Measurements from ENCODE around the gene FLYWCH1. TPM values are rescaled to one million over a fixed set of nuclear protein-coding genes. Genes with fewer than 3 reads are reported as not detected.

Gene FLYWCH1
- total and polyA plus RNA-seq, 2 donors (not counting 1 experiment from before 2014, with no cell fraction given): 12.0 to 58.5 TPM

DNA sequence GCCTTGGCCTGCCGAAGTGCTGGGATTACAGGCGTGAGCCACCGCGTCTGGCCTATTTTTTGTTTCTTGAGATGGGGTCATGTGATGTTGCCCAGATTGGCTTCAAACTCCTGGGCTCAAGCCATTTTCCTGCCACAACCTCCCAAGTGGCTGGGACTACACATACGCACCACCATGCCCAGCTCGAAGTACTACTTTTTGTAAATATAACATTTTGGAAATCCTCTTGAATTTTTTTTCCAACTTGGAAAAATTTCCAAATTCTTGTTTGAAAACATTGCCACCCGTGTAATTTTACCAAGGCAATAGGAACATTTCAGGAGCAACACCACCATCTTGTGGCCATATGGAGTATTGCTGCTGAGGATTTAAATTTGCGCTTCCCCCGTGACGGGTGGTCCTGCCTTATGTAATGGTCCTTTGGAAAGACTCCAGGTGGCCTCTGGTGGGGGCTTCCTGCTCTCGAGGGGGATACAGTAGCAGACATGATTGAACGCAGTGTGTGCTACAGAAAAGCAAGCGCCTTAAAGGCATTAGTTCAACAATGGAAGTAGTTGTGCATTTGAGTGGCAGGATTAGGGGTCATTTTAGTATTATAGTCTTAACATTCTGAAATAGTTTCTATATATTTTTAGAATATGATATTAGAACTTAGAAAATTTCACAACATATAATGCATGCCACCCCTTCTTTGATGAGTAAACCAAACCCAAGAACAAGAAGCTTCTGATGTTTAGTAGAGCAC is 8.0 kb downstream of the FLYWCH1 start:
- Histone ChIP-seq H3K9me3 (ENCODE audit: control insufficient read depth, insufficient read depth, low read depth, low read length) (no peaks in the 10 kb centered on the region), H3K36me3 (ENCODE audit: control insufficient read depth, insufficient read depth, low read length) (peaks cover 3% of the 10 kb centered on the region), H3K9ac (ENCODE audit: insufficient read depth, low read length) (no peak overlapping the region), H3K4me3 (replicated peaks in 1 of 4; ENCODE audit: control extremely low read depth in 1 of 4, insufficient read depth in 1 of 4, low read depth in 3 of 4, low read length in 4 of 4) (no peak overlapping the region), H3K27me3 (ENCODE audit: control insufficient read depth, insufficient read depth, low read length) (no peaks in the 10 kb centered on the region), H2AFZ (ENCODE audit: low read length) (no peak overlapping the region), H3K79me2 (ENCODE audit: control insufficient read depth, insufficient read depth, low read length) (no peaks in the 10 kb centered on the region), H3K4me1 (ENCODE audit: control insufficient read depth, extremely low read depth, insufficient read depth, low read length) (no peaks in the 10 kb centered on the region), H3K4me2 (ENCODE audit: extremely low read depth, insufficient read depth, low read length) (no peak overlapping the region), H3K27ac (ENCODE audit: insufficient read depth, low read length) (no peak overlapping the region), H4K20me1 (ENCODE audit: control insufficient read depth, extremely low read depth, insufficient read depth, low read length) (no peaks in the 10 kb centered on the region)
- peak; percentile 54 to 80 for DNase-seq (ENCODE audit: low read depth in 2 of 2)
- TF ChIP-seq EZH2 (IDR thresholded peaks at IDR 0.05; ENCODE audit: low read length, missing control alignments): no peak
- TF ChIP-seq, protein P1, sequence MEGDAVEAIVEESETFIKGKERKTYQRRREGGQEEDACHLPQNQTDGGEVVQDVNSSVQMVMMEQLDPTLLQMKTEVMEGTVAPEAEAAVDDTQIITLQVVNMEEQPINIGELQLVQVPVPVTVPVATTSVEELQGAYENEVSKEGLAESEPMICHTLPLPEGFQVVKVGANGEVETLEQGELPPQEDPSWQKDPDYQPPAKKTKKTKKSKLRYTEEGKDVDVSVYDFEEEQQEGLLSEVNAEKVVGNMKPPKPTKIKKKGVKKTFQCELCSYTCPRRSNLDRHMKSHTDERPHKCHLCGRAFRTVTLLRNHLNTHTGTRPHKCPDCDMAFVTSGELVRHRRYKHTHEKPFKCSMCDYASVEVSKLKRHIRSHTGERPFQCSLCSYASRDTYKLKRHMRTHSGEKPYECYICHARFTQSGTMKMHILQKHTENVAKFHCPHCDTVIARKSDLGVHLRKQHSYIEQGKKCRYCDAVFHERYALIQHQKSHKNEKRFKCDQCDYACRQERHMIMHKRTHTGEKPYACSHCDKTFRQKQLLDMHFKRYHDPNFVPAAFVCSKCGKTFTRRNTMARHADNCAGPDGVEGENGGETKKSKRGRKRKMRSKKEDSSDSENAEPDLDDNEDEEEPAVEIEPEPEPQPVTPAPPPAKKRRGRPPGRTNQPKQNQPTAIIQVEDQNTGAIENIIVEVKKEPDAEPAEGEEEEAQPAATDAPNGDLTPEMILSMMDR (conservative IDR thresholded peaks at IDR 0.05 in 1 of 2, IDR thresholded peaks at IDR 0.05 in 1 of 2; ENCODE audit: low read depth in 1 of 2, low read length in 2 of 2): peak; percentile 85 to 89

DNA sequence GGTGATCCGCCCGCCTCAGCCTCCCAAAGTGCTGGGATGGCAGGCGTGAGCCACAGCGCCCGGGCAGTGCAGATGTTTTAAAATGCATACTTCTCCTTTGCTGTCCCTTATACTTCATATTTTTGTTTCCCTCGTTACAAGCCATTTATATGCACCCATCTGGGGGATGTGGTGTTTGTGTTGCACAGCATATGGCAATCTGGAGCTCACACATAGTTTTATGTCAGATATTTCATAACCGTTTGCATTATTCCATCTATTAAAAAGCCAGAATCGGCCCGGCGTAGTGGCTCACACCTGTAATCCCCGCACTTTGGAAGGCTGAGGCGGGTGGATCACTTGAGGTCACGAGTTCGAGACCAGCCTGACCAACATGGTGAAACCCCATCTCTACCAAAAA is 11.8 kb downstream of the FLYWCH1 start:
- Histone ChIP-seq H3K27ac (ENCODE audit: insufficient read depth, low read length) (no peak overlapping the region), H3K4me2 (ENCODE audit: extremely low read depth, insufficient read depth, low read length) (no peak overlapping the region), H3K9ac (ENCODE audit: insufficient read depth, low read length) (no peak overlapping the region), H4K20me1 (ENCODE audit: control insufficient read depth, extremely low read depth, insufficient read depth, low read length) (no peaks in the 10 kb centered on the region), H3K36me3 (ENCODE audit: control insufficient read depth, insufficient read depth, low read length) (peaks cover 3% of the 10 kb centered on the region), H3K79me2 (ENCODE audit: control insufficient read depth, insufficient read depth, low read length) (no peaks in the 10 kb centered on the region), H3K4me1 (ENCODE audit: control insufficient read depth, extremely low read depth, insufficient read depth, low read length) (peaks cover 3% of the 10 kb centered on the region), H2AFZ (ENCODE audit: low read length) (no peak overlapping the region), H3K27me3 (ENCODE audit: control insufficient read depth, insufficient read depth, low read length) (no peaks in the 10 kb centered on the region), H3K9me3 (ENCODE audit: control insufficient read depth, insufficient read depth, low read depth, low read length) (no peaks in the 10 kb centered on the region), H3K4me3 (replicated peaks in 1 of 4; ENCODE audit: control extremely low read depth in 1 of 4, insufficient read depth in 1 of 4, low read depth in 3 of 4, low read length in 4 of 4) (no peak overlapping the region)
- no peak for DNase-seq (ENCODE audit: low read depth in 2 of 2)
- no peak for TF ChIP-seq EZH2 (IDR thresholded peaks at IDR 0.05; ENCODE audit: low read length, missing control alignments)
- TF ChIP-seq, protein P1 (conservative IDR thresholded peaks at IDR 0.05 in 1 of 2, IDR thresholded peaks at IDR 0.05 in 1 of 2; ENCODE audit: low read depth in 1 of 2, low read length in 2 of 2): no peak

DNA sequence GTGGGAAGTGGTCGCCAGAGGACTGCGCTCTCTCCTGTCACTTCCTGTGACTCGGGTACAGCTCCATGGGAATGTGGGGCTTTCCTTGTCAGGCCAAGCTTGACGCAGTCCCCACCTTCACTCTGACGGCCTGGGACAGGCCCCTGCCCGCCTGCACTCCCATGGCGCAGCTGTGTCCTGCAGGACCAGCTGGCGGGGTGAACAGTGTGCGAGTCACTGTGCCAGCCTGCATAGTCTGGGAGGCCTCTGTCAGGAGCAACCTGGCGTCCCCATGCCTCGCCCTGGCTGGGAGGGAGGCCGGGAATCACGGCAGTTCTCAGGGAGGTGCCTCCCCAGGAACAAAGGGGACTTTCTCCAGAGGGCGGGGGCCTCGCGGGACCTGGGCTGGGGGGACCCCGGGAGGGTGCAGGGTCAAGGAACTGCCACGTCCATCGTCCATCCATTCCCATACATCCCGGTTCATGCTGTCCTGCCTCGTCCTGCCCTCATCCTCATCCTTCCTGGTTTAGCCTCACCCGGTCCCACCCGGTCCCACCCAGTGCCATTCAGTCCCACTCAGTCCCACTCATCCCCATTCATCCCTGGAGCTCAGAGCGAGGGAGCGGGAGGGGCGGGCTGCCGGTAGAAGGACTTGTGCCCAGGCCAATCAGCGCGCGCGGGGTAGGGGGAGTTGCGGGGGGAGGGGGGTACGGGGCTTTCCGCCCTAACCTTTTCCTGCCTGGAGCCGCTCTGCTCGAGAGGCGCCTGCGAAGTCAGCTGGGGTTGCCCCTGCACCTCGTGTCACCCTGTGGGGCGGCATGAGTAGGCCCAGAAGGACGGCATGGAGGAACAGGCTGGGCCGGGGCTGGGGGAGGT is 13.4 kb downstream of the FLYWCH1 start:
- Histone ChIP-seq H3K27ac (ENCODE audit: insufficient read depth, low read length) (no peak overlapping the region), H3K9ac (ENCODE audit: insufficient read depth, low read length) (no peak overlapping the region), H3K27me3 (ENCODE audit: control insufficient read depth, insufficient read depth, low read length) (no peaks in the 10 kb centered on the region), H3K4me3 (replicated peaks in 1 of 4; ENCODE audit: control extremely low read depth in 1 of 4, insufficient read depth in 1 of 4, low read depth in 3 of 4, low read length in 4 of 4) (no peak overlapping the region), H3K79me2 (ENCODE audit: control insufficient read depth, insufficient read depth, low read length) (no peaks in the 10 kb centered on the region), H2AFZ (ENCODE audit: low read length) (no peak overlapping the region), H3K36me3 (ENCODE audit: control insufficient read depth, insufficient read depth, low read length) (peaks cover 9% of the 10 kb centered on the region), H3K9me3 (ENCODE audit: control insufficient read depth, insufficient read depth, low read depth, low read length) (no peaks in the 10 kb centered on the region), H3K4me1 (ENCODE audit: control insufficient read depth, extremely low read depth, insufficient read depth, low read length) (peaks cover 3% of the 10 kb centered on the region), H4K20me1 (ENCODE audit: control insufficient read depth, extremely low read depth, insufficient read depth, low read length) (no peaks in the 10 kb centered on the region), H3K4me2 (ENCODE audit: extremely low read depth, insufficient read depth, low read length) (no peak overlapping the region)
- TF ChIP-seq EZH2 (IDR thresholded peaks at IDR 0.05; ENCODE audit: low read length, missing control alignments): no peak
- TF ChIP-seq, protein P1 (conservative IDR thresholded peaks at IDR 0.05 in 1 of 2, IDR thresholded peaks at IDR 0.05 in 1 of 2; ENCODE audit: low read depth in 1 of 2, low read length in 2 of 2): no peak
- no peak for DNase-seq (ENCODE audit: low read depth in 2 of 2)

Data from fibroblast of lung (primary cell).